ENCODE measurements around the gene WDR90.

Gene WDR90

GRCh38 chr16:711084-711483 lies 61.9 kb downstream of the WDR90 start:
- no peak for DNase-seq

- no peak for DNase-seq
Measured at GRCh38 chr16:711548-712320, 62.6 kb downstream of the WDR90 start.

GRCh38 chr16:712740-713250 lies 63.6 kb downstream of the WDR90 start:
- peak; percentile 44 for DNase-seq

- no peak for DNase-seq
Measured at GRCh38 chr16:714079-714478, 64.9 kb downstream of the WDR90 start.

- DNase-seq = peak; percentile 30
Measured at GRCh38 chr16:714558-715476, 65.7 kb downstream of the WDR90 start, which contains the start of gene METRN. Gene METRN, plus strand, starts transcription at chr16:715118. Its CDS starts 172 bp downstream, at chr16:715290.

- DNase-seq = no peak
Measured at GRCh38 chr16:715477-716199, 66.5 kb downstream of the WDR90 start.

- no peak for DNase-seq
Measured at GRCh38 chr16:716200-716568, 67.0 kb downstream of the WDR90 start.

- no peak for DNase-seq
Measured at GRCh38 chr16:716768-717325, 67.7 kb downstream of the WDR90 start.

All from NCI-H1694 (cell line).